ENCODE results near the gene RALGAPA2.

Gene RALGAPA2

DNA sequence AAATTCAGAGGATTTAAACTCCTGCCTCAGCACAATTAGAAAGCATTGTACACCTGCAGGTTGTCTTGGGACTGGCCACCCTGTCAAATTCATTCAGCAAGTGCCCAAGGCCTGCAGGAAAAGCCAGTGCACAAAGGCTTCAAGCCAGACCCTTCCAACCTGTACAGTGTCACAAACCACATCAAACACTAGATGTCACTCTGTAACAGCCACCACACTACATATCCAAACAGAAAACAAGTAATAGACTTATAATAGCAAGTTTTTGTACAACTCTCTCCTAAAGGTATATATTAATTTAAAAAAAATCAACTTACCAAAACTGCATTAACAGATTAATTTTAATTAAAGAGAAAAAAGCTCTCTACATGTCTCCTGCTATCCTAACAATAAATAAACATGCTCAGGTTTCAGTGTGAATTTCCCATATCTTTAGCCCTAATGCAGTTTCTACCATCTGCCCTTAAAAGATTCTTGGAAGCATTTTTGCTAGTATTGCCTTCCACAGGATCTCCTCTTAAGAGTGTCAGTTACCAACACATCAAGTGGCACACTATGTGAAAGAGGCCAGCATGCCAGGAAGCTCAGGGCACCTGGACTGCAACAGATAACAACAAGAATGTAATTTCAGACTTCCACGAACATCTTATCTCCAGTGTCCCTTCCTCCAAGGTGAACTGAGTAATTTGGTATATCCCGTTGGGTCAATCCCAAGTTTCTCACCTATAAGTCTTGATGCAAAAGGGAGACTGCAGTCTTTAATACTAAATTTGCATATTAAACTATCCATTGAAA, 47.5 kb downstream of the RALGAPA2 start:
- H3K4me3 ChIP-seq (ENCODE audit: low read depth, low read length, poor library complexity, severe bottlenecking) = no peak overlapping the region
- H3K27me3 ChIP-seq (ENCODE audit: insufficient read depth, low read length) = no peaks in the 10 kb centered on the region
- no peaks in the 10 kb centered on the region for H3K36me3 ChIP-seq (ENCODE audit: insufficient read depth, low read length)
- no peaks in the 10 kb centered on the region for H3F3A ChIP-seq (ENCODE audit: insufficient read depth, low read length)
- no peak overlapping the region for H3K4me2 ChIP-seq (ENCODE audit: low read length)
- no peak overlapping the region for H3K9ac ChIP-seq (ENCODE audit: low read length)
- no peaks in the 10 kb centered on the region for H3K9me3 ChIP-seq (ENCODE audit: low read length)
- no peak overlapping the region for H2AFZ ChIP-seq (ENCODE audit: low read length)
- H3K27ac ChIP-seq (ENCODE audit: low read depth, low read length, poor library complexity, severe bottlenecking) = no peak overlapping the region
- peaks cover 3% of the 10 kb centered on the region for H3K4me1 ChIP-seq (ENCODE audit: insufficient read depth, low read length, severe bottlenecking)
- no peaks in the 10 kb centered on the region for H3K79me2 ChIP-seq (ENCODE audit: insufficient read depth, low read length)
- H4K20me1 ChIP-seq (ENCODE audit: insufficient read depth, low read length) = no peaks in the 10 kb centered on the region
- no peaks in the 10 kb centered on the region for H3K9me2 ChIP-seq (ENCODE audit: low read depth, low read length)
- TF ChIP-seq, protein P1, sequence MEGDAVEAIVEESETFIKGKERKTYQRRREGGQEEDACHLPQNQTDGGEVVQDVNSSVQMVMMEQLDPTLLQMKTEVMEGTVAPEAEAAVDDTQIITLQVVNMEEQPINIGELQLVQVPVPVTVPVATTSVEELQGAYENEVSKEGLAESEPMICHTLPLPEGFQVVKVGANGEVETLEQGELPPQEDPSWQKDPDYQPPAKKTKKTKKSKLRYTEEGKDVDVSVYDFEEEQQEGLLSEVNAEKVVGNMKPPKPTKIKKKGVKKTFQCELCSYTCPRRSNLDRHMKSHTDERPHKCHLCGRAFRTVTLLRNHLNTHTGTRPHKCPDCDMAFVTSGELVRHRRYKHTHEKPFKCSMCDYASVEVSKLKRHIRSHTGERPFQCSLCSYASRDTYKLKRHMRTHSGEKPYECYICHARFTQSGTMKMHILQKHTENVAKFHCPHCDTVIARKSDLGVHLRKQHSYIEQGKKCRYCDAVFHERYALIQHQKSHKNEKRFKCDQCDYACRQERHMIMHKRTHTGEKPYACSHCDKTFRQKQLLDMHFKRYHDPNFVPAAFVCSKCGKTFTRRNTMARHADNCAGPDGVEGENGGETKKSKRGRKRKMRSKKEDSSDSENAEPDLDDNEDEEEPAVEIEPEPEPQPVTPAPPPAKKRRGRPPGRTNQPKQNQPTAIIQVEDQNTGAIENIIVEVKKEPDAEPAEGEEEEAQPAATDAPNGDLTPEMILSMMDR (IDR thresholded peaks at IDR 0.05; ENCODE audit: low read length) = peak; percentile 63
- TF ChIP-seq EZH2 (IDR thresholded peaks at IDR 0.05; ENCODE audit: borderline replicate concordance, low read length) = no peak

DNA sequence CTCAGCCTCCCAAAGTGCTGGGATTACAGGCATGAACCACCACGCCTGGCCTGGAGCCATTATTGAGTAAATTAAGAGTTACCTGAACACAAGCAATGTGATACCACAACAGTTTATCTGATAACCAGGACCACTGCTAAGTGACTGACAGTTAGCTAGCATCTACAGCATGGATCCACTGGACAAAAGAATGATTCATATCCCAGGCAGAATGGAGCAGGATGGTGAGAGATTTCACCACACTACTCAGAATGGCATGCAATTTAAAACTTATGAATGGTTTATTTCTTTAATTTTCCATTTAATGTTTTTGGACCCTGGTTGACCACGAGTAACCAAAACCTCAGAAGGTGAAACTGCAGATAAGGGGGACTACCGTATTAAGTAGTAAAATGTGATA, 48.6 kb downstream of the RALGAPA2 start:
- Histone ChIP-seq H3K9me2 (ENCODE audit: low read depth, low read length) (no peaks in the 10 kb centered on the region), H3K36me3 (ENCODE audit: insufficient read depth, low read length) (no peaks in the 10 kb centered on the region), H3F3A (ENCODE audit: insufficient read depth, low read length) (no peaks in the 10 kb centered on the region), H3K9me3 (ENCODE audit: low read length) (no peaks in the 10 kb centered on the region), H3K4me1 (ENCODE audit: insufficient read depth, low read length, severe bottlenecking) (peaks cover 3% of the 10 kb centered on the region), H3K4me2 (ENCODE audit: low read length) (no peak overlapping the region), H4K20me1 (ENCODE audit: insufficient read depth, low read length) (no peaks in the 10 kb centered on the region), H3K79me2 (ENCODE audit: insufficient read depth, low read length) (no peaks in the 10 kb centered on the region), H3K27ac (ENCODE audit: low read depth, low read length, poor library complexity, severe bottlenecking) (no peak overlapping the region), H3K27me3 (ENCODE audit: insufficient read depth, low read length) (no peaks in the 10 kb centered on the region), H3K4me3 (ENCODE audit: low read depth, low read length, poor library complexity, severe bottlenecking) (no peak overlapping the region), H3K9ac (ENCODE audit: low read length) (no peak overlapping the region), H2AFZ (ENCODE audit: low read length) (no peak overlapping the region)
- no peak for TF ChIP-seq EZH2 (IDR thresholded peaks at IDR 0.05; ENCODE audit: borderline replicate concordance, low read length)
- TF ChIP-seq, protein P1 (IDR thresholded peaks at IDR 0.05; ENCODE audit: low read length) = no peak

DNA sequence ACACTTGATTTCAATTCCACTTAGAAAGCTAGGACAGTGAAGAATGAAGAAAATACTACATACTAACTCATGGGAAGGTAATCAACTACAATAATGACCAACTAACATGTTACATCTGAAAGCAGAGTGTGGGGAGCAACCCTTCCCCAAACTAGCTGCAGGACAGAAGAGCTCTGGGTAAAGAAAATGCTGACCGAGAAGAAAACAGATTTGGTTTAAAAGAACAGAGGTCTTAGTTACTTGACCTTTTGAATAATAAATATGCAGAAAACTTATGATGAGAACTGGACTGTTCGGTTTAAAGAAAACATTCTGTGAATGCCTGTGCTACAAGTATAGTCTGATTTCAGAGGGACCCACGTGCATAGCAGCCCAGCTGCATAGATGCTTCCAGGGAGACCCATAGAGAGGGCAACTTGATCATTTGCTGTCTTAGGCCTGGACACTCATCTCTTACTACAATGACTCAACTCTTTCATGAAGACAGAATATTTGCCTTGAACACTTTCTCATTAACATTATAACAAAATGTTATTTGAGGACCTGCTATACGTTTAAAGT, 53.5 kb downstream of the RALGAPA2 start:
- Histone ChIP-seq H3K9ac (ENCODE audit: low read length) (no peak overlapping the region), H3K4me1 (ENCODE audit: insufficient read depth, low read length, severe bottlenecking) (no peaks in the 10 kb centered on the region), H3K36me3 (ENCODE audit: insufficient read depth, low read length) (no peaks in the 10 kb centered on the region), H3K4me2 (ENCODE audit: low read length) (no peak overlapping the region), H2AFZ (ENCODE audit: low read length) (no peak overlapping the region), H3K79me2 (ENCODE audit: insufficient read depth, low read length) (no peaks in the 10 kb centered on the region), H4K20me1 (ENCODE audit: insufficient read depth, low read length) (no peaks in the 10 kb centered on the region), H3K4me3 (ENCODE audit: low read depth, low read length, poor library complexity, severe bottlenecking) (no peak overlapping the region), H3K9me3 (ENCODE audit: low read length) (no peaks in the 10 kb centered on the region), H3F3A (ENCODE audit: insufficient read depth, low read length) (no peaks in the 10 kb centered on the region), H3K27ac (ENCODE audit: low read depth, low read length, poor library complexity, severe bottlenecking) (no peak overlapping the region), H3K9me2 (ENCODE audit: low read depth, low read length) (no peaks in the 10 kb centered on the region), H3K27me3 (ENCODE audit: insufficient read depth, low read length) (no peaks in the 10 kb centered on the region)
- TF ChIP-seq, protein P1 (IDR thresholded peaks at IDR 0.05; ENCODE audit: low read length) = no peak
- no peak for TF ChIP-seq EZH2 (IDR thresholded peaks at IDR 0.05; ENCODE audit: borderline replicate concordance, low read length)

Measured in OCI-LY1 (cell line).